ENCODE data around the gene ADIPOR1. TPM values are rescaled to one million over a fixed set of nuclear protein-coding genes. Genes with fewer than 3 reads are reported as not detected.

The ADIPOR1 gene
- total RNA-seq, 1 experiment from 2014 or later, result 74.6 TPM

Other genes starting within 250 kb of the ADIPOR1 start
- gene SYT2, start 247.9 kb downstream of the ADIPOR1 start, total RNA-seq (2014; rRNA removed; shearing (Covaris generic)), result not detected in 2 replicates
- gene KDM5B, start 149.9 kb downstream of the ADIPOR1 start, total RNA-seq (2014; rRNA removed; shearing (Covaris generic)), result 22.2 and 31.1 TPM in 2 replicates
- not detected in 2 replicates for gene PCAT6, start 147.4 kb downstream of the ADIPOR1 start, total RNA-seq (2014; rRNA removed; shearing (Covaris generic))
- 5.2 and 7.1 TPM in 2 replicates for gene RABIF, start 69.2 kb downstream of the ADIPOR1 start, total RNA-seq (2014; rRNA removed; shearing (Covaris generic))
- 33.4 and 46.5 TPM in 2 replicates for gene KLHL12, start 31.1 kb downstream of the ADIPOR1 start, total RNA-seq (2014; rRNA removed; shearing (Covaris generic))
- gene CYB5R1, start 8.9 kb upstream of the ADIPOR1 start, total RNA-seq (2014; rRNA removed; shearing (Covaris generic)), result 29.2 and 43.4 TPM in 2 replicates
- gene TMEM183A, start 49.1 kb upstream of the ADIPOR1 start, total RNA-seq (2014; rRNA removed; shearing (Covaris generic)), result 177 and 200 TPM in 2 replicates
- gene PPFIA4, start 68.2 kb upstream of the ADIPOR1 start, total RNA-seq (2014; rRNA removed; shearing (Covaris generic)), result 2.1 and 3.4 TPM in 2 replicates
- gene MYOG, start 127.7 kb upstream of the ADIPOR1 start, total RNA-seq (2014; rRNA removed; shearing (Covaris generic)), result not detected in 2 replicates
- 8.4 and 13.2 TPM in 2 replicates for gene ADORA1, start 169.4 kb upstream of the ADIPOR1 start, total RNA-seq (2014; rRNA removed; shearing (Covaris generic))
- 0.47 TPM in 1 of 2 replicates, not detected in the other for gene MYBPH, start 217.5 kb upstream of the ADIPOR1 start, total RNA-seq (2014; rRNA removed; shearing (Covaris generic))
- 1.3 TPM in 1 of 2 replicates, not detected in the other for gene CHI3L1, start 228.4 kb upstream of the ADIPOR1 start, total RNA-seq (2014; rRNA removed; shearing (Covaris generic))

Measured in G401 (cell line).